Dermis blood vessel endothelial cell (primary cell): ENCODE results near the gene SMAP1. TPM values are rescaled to one million over a fixed set of nuclear protein-coding genes. Genes with fewer than 3 reads are reported as not detected.
A peak's percentile ranks its signal among the peaks of the same experiment; 100 is the strongest.
"Not testable (repeated sequence)": the region's sequence is repeated elsewhere in the genome, so short reads cannot be mapped to it uniquely, and the experiment has no call there.

Source experiments
- DNase-seq: peaks from one replicate; pipeline ENCODE4 v3.0.0; 2010
- total RNA-seq: library from RNA; depleted of rRNA; stranded (reverse); fragments of >200 nt; gene quantifications from 2 replicates; pipeline ENCODE4 v1.2.3, GENCODE V29; 2014

The SMAP1 gene
- total RNA-seq, 1 donor from 2014 or later = 16.3 TPM

- DNase-seq = no peak
Measured at GRCh38 chr6:70684794-70685493, 17.3 kb downstream of the SMAP1 start.

- DNase-seq = no peak
Measured at GRCh38 chr6:70685494-70686180, 18.0 kb downstream of the SMAP1 start.

GRCh38 chr6:70686548-70687133 lies 19.0 kb downstream of the SMAP1 start:
- DNase-seq = peak; percentile 66

DNA sequence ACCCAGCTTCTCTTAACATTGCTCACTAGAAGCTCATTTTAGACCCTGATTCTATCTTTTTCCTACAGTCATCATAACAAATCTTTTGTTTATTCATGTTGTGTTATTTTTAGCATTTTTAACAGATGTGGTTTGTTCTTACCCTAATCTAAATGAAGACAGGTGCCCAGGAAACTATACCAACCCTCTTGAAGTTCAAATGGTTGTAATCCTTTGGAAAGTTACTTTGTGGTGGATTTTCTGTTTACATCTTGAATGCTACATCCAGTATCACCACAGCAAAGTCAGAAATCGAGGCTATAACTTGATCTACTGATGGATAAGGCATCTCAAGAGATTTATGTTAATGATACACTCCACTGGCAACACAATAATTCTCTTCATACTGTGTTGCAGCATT lies 26.2 kb downstream of the SMAP1 start:
- no peak for DNase-seq

DNA sequence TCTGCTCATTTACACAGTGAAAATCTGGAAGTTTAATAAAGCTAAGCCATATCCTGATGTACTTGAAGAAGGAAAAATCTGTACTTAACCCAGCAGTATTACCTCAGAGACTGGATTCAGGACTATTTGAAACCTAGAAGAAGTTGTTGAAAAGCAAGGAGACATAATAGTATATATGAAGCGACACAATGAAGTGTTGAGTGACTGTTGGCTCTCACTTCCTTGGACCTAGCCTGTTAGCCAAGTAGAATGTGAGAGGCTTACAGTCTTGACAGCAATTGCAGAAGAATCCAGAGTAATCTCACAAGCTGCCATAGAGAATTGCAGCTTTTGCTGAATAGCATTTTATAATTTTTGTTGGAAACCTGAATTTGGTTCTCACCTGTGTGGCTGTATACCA lies 26.7 kb downstream of the SMAP1 start:
- DNase-seq = no peak

- DNase-seq = no peak
Measured at GRCh38 chr6:70700922-70701876, 33.5 kb downstream of the SMAP1 start.

DNA sequence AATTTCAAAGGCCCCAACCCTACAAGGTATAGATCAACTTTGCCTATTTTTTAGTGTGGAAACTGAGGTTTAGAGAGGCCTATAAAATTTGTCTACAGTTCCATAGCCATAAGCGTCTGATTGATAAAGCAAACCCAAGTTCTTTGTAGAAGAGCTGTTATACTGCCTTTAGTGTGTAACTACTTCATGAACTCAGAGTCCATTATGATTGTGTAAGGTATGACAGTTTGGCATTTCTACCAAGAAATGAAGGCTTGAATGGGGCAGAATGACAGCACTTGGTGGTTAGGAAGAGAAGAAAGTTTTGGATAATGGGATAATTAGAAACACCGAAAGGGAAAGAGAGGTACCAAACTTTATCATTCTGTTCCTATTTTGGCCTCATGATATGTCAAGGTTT lies 38.1 kb downstream of the SMAP1 start:
- DNase-seq = no peak

- DNase-seq = peak; percentile 74
Measured at GRCh38 chr6:70706491-70707123, 38.9 kb downstream of the SMAP1 start.

DNA sequence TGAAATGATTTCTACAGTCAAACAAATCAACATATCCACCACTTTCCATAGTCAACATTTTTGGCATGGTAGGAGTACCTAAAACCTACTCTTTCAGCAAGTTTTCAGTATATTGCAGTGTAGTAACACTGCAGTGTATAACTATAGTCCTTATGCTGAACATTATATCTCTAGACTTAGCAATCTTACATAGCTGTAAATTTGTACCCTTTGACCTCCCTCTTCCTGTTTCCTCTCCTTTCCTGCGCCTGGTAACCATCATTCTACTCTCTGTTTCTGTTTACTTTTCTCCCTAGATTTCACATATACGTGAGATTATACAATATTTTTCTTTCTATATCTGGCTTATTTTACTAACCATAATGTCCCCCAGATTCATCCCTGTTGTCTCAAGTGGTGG lies 40.2 kb downstream of the SMAP1 start:
- no peak for DNase-seq

GRCh38 chr6:70708448-70708847 lies 40.8 kb downstream of the SMAP1 start:
- DNase-seq = no peak

- peak; percentile 5 for DNase-seq
Measured at GRCh38 chr6:70709826-70710225, 42.1 kb downstream of the SMAP1 start.

DNA sequence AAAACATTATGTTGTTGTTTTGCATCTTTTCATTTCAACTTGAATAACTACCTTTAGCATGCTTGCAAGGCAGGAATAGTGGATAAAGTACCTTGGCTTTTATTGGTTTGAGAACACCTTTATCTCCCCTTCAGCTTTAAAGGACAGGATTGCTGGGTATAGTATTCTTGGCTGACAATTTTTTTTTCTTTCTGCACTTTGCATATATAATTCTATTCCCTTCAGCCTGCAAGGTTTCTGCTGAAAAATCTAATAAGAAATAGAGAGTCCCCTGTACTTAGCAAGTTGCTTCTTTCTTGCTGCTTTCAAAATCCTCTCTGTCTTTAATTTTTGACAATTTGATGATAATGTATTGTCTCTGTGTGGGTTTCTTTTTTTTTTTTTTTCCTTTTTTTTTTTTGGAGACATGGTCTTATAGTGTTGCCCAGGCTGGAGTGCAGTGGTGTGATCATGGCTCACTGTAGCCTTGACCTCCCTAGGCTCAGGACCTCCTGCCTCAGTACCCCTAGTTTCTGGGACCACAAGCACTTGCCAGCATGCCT lies 47.1 kb downstream of the SMAP1 start:
- no peak for DNase-seq

- DNase-seq = peak; percentile 62
Measured at GRCh38 chr6:70717038-70717801, 49.5 kb downstream of the SMAP1 start.

DNA sequence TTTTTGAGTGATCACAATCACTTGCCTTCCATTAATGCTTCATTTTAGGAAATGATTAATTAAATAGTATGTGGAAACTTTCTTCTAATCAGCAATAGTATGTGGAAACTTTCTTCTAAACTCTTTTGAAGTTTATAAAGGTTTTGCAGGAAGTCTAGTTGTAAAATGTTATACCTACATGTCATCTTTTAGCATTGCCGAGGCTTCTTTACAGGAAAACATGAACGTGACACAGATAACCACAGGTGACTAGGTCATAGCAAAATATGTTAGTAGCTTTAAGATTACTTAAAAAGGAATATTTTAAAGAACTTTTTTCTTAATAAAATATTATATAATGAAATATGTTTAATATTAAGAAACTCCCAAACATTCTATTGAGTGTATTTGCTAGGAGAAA lies 56.8 kb downstream of the SMAP1 start:
- DNase-seq = no peak

- DNase-seq = no peak
Measured at GRCh38 chr6:70725817-70726415, 58.2 kb downstream of the SMAP1 start.

DNA sequence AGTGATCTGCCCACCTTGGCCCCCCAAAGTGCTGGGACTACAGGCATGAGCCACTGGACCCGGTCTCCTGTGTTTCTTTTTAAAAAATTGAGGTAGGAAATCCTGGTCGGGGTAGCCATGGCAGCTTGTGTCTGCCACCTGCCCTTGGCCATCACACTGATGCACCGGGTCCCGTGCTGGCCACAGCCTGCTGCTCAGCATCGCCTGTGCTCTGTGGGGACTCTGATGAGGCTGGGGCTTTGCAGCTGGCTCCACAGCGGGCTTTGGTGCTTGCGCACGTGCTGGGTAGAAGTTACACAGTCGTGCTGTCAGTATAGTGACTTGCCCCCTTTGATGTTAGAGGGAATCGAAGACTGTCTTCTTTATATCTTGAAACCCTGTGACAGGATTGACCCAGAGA lies 66.7 kb downstream of the SMAP1 start:
- DNase-seq = no peak

DNA sequence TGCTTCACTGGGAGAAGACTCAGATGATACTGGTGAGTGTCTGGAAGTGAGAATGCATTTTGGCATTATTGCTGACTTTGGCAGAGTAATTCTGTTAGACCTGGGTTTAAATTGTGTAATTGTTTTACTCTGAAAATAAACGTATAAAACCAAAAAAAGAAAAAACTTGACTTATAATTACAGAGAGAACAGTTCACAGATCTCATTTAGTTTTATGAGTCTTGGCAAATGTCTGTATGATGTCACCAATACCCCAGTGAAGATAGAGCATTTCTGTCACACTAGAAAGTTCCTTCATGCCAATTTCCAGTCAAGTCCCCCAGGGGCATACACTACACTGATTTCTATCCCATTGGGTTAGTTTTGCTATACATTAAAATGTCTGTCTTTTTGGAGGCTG lies 67.3 kb downstream of the SMAP1 start:
- no peak for DNase-seq

DNA sequence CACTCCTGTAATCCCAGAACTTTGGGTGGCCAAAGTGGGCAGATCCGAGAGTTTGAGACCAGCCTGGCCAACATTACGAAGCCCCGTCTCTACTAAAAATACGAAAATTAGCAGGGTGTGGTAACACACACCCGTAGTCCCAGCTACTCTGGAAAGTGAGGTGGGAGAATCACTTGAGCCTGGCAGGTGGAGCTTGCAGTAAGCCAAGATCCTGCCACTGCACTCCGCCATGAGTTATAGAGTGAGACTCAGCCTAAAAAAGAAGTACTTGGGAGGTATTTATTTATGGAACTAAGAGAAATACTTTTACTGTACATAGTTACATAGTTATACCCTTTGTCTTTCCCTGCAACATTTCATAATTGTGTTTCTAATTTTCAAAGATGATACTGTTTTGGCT lies 67.8 kb downstream of the SMAP1 start:
- DNase-seq = no peak

DNA sequence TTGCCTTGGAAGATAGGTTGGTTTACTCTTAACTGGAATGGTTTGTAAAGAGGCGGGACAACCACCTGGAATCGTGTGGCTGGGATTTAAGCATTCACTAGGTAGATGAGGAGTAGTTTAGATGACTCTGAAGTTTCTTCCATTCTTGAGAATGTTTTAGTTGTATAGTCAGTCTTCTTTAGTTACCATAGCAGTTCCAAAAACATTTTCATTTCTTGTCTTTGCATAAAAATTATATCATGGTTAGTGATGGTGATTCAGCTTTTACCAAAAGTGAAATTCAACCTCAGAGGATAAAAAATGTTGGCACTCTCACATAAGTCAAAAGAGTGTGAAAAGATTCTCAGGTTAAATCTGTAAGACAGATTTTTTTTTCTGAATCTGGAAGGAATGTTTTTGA lies 70.3 kb downstream of the SMAP1 start:
- no peak for DNase-seq

GRCh38 chr6:70739534-70739933 lies 71.9 kb downstream of the SMAP1 start:
- DNase-seq = no peak

DNA sequence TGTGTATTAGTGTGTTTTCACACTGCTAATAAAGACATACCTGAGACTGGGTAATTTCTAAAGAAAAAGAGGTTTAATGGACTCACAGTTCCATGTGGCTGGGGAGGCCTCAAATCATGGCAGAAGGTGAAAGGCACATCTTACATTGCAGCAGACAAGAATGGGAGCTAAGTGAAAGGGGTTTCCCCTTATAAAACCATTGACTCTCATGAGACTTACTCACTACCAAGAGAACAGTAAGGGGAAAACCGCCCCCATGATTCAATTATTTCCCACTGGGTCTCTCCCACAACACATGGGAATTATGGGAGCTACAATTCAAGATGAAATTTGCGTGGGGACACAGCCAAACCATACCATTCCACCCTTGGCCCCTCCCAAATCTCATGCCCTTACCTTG lies 73.1 kb downstream of the SMAP1 start:
- DNase-seq = not testable (repeated sequence)
